GM12874 (cell line): Measurements from ENCODE around the gene CCDC86.

ENCODE experiments used
- CTCF ChIP-seq: IDR thresholded peaks from 2 replicates; pipeline ENCODE4 v1.5.1; 2011; ENCODE audit warnings: low read depth, mild to moderate bottlenecking, control low read depth, low read length, moderate library complexity; ENCODE audit not compliant: insufficient read depth

The CCDC86 gene

GRCh38 chr11:60841797-60842667 is at the start of gene CCDC86:
CCDC86 (plus strand) TSS chr11:60842113; CDS start chr11:60842125, 12 bp downstream.
- TF ChIP-seq CTCF = no peak

GRCh38 chr11:60792521-60792920 is 49.4 kb upstream of the CCDC86 start:
- TF ChIP-seq CTCF = no peak

GRCh38 chr11:60795291-60795690 is 46.6 kb upstream of the CCDC86 start:
- TF ChIP-seq CTCF = no peak

GRCh38 chr11:60797846-60798630 is 43.9 kb upstream of the CCDC86 start:
- no peak for TF ChIP-seq CTCF

- TF ChIP-seq CTCF = no peak
Measured at GRCh38 chr11:60798631-60799030, 43.3 kb upstream of the CCDC86 start.

GRCh38 chr11:60801194-60801593 is 40.7 kb upstream of the CCDC86 start:
- no peak for TF ChIP-seq CTCF

GRCh38 chr11:60803273-60803936 is 38.5 kb upstream of the CCDC86 start:
- no peak for TF ChIP-seq CTCF
